HG03066 (cell line): ENCODE data around the gene SS18.

Experiments used
- ATAC-seq: cut with Tn5 transposase; IDR thresholded peaks from one replicate; pipeline ENCODE4 v1.9.1; 2021; ENCODE audit warnings: low read depth; ENCODE audit not compliant: unreplicated experiment

The SS18 gene

GRCh38 chr18:26003817-26004216 is 86.6 kb downstream of the SS18 start:
- ATAC-seq, result no peak

GRCh38 chr18:26003356-26003755 is 87.1 kb downstream of the SS18 start:
- no peak for ATAC-seq

DNA sequence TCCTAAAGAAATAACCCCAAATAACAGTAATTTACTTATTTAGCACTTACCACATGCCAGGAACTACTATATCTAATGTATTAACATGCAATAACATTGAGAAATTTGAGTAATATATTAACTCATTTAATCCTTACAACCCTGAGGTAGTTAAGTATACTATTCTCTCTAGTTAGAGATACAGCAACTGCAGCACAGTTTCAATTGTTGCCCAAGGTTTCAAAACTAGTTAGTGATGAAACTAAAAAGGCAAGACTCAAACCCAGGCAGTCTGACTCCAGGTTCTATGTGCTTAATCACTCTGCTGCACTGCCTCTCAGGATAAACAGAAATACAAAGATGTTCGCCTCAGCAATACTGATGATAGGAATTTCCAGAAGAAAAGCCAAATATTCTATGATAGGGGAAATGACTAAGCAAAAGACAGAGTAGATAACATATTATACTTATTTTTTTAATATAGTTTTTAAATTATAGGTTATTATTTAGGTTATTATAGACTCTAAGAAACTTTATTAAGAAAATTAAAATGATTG is 88.0 kb downstream of the SS18 start:
- ATAC-seq, result peak; percentile 51

DNA sequence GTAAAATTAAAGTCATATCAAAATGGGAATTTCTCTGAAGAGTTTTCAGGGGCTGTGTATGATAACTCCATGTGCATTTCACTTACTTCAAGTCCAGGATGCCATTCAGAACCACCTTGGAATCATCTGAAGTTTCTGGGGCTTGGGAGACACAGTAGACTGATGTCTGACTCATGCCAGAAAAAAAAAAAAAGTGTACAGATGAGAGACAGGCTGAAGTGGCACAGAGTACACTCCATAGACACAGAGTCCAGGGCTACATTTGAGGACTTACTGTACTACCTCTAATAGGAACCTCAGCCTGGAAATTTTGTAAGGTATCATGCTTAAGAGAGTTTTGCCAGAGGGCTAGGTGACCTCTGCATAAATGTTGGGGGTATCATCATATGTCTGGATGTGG is 92.0 kb downstream of the SS18 start:
- no peak for ATAC-seq

GRCh38 chr18:25992566-25992965 is 97.8 kb downstream of the SS18 start:
- ATAC-seq, result no peak

- no peak for ATAC-seq
These were observed 99.9 kb downstream of the SS18 start for GRCh38 chr18:25990473-25990872.

DNA sequence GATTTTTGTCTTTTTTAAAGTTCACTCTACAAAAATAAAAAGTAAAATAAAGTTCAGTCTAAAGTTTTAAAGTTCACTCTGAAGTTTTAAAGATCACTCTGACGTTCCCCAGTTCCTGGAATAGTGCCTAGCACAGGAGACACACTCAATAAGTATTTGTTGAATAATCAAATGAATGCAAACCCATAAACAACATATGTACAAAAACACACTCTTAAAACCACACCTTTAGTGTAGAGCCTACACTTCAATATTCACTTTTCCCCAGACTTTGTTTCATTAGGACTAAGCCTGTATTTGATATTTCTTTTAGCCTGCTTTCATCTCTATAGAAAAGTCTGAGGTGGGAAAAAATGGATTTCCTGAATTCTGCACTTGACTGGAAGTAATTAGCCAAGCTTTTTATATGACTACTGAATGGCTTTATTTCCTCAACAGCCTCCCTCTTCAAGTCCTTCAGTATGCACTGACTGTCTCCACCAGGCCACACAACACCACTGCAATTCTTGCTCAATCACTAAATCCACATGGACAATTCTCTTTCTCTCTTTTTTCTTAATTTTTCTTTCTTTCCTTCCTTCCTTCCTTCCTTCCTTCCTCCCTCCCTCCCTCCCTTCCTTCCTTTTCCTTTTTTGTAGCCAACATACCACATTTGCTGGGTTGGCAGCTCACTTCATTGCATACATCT is 104.6 kb downstream of the SS18 start:
- no peak for ATAC-seq

DNA sequence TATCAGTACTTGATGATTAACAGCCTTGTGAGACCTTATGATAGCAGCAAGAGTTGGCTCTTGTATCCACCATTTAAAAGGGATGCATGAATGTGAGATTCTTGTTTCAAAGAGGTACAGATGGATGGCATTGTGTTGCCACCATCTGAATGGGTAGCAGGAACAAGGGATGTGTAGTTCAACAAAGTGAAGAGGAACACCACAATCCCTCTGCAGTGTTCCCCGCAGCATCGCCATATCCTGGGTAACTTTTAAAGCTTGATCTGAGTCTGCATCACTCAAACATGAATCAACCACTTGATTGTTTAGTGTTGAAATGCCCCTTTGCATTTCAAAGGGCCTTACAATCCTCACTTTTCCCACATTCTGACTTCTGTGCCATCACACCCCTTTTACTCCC is 106.7 kb downstream of the SS18 start:
- ATAC-seq, result no peak

DNA sequence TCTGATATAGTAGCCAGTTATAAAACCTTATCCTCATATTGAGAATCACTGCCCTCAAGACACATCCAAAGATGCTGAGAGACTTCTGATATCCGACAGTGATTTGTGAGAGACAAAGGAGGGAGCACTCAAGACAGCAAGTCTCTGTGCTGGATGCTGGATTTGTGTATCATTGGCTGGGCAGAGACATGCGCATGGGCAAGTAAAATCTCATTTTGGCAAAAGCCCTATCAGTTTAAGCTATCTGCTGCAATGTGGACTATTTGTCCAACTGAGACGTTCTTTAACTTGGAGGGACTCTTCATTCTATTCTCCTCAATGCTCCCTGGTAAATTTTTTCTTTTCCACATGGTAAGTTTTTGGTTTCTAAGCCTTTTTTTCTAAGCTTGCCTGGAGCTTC is 107.5 kb downstream of the SS18 start:
- ATAC-seq, result no peak

GRCh38 chr18:25982153-25982552 is 108.3 kb downstream of the SS18 start:
- no peak for ATAC-seq

- no peak for ATAC-seq
These were observed 110.9 kb downstream of the SS18 start for GRCh38 chr18:25979369-25980040.

DNA sequence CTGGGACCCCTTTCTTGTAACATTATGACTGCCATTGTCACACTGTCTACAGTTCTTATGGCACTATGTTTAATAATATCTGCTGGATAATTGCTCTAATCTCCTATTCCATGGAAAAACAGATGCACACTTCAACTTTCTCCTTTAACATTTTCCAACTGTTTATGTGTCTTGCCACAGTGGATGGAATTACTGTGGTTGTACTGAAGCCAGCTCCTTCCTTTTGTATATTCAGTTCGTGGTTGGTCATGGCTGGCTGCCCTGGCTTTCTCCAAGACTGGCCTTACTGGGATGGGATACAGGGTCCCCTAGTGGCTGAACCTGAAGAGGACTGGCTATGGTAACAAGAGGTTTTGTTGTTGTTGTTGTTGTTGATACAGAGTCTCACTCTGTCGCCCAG is 113.9 kb downstream of the SS18 start:
- no peak for ATAC-seq

DNA sequence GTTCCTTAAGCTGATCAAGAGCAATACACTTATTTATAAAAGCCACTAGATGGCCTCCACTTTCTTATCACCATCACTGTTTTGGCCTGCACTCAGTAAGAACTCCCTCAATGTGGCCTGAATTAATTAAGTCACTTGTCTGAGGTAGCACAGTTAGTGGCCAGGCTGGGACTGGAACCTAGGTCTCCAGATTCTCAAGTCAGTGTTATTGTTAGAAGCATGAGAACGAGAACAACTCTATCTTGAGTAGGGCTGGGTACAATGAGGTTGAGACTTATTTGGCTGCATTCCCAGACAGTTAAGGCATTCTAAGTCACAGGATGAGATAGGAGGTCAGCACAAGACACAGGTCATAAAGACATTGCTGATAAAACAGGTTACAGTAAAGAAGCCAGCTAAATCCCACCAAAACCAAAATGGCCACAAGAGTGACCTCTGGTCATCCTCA is 115.8 kb downstream of the SS18 start:
- no peak for ATAC-seq
